Activated CD4-positive, alpha-beta memory T cell treated with anti-CD3 and anti-CD28 coated beads for 36 hours (primary cell): Measurements from ENCODE around the gene DNMBP. TPM values are rescaled to one million over a fixed set of nuclear protein-coding genes. Genes with fewer than 3 reads are reported as not detected.

Source experiments
- CTCF ChIA-PET: fragments of 350-600 bp; sonication (Branson Sonifier 250); formaldehyde crosslinking; loops from one replicate; lab custom pipeline; 2021; ENCODE audit warnings: antibody characterized with exemption, inconsistent platforms; lab: Charles Lee
- POLR2A ChIA-PET: fragments of 350-600 bp; sonication (Branson Sonifier 250); formaldehyde crosslinking; loops from one replicate; lab custom pipeline; 2021; ENCODE audit warnings: antibody characterized with exemption; lab: Charles Lee
- DNase-seq: peaks from one replicate; pipeline ENCODE4 v3.0.0-alpha.2; 2020
- H3K27ac Mint-ChIP-seq: one replicate; pipeline ENCODE4 v1.8.0; 2021; ENCODE audit warnings: mixed read lengths
- H3K27me3 Mint-ChIP-seq: one replicate; pipeline ENCODE4 v1.8.0; 2021; ENCODE audit warnings: mixed read lengths
- H3K36me3 Mint-ChIP-seq: one replicate; pipeline ENCODE4 v1.8.0; 2021; ENCODE audit warnings: mixed read lengths
- H3K4me1 Mint-ChIP-seq: one replicate; pipeline ENCODE4 v1.8.0; 2021; ENCODE audit warnings: low read depth, mixed read lengths
- H3K4me3 Mint-ChIP-seq: one replicate; pipeline ENCODE4 v1.8.0; 2021; ENCODE audit warnings: mild to moderate bottlenecking, mixed read lengths
- H3K9me3 Mint-ChIP-seq: one replicate; pipeline ENCODE4 v1.8.0; 2021; ENCODE audit warnings: mixed read lengths
- intact Hi-C: fragments of 100-400 bp; cut with micrococcal nuclease; formaldehyde crosslinking; loops from one replicate; pipeline ENCODE4 v1.15.1; 2023
- total RNA-seq, 2 experiments: library from RNA; stranded (reverse); gene quantifications; one replicate each; pipeline ENCODE4 v1.2.3, GENCODE V29; 2021

Gene DNMBP
- total RNA-seq = 1 to 10 TPM; 2.1 to 2.2 TPM

GRCh38 chr10:100009793-100010676, at the start of gene DNMBP:
TSS of gene DNMBP (minus strand) at chr10:100009947. CDS start at chr10:99972124, 37,823 bp downstream.
- intact Hi-C loops = loop anchor here (5.0 to 10.0 kb wide), 2 partner anchors 163 to 175 kb away; partner anchors contain the start of gene ERLIN1
- DNase-seq = peak; percentile 86
- H3K9me3 Mint-ChIP-seq = no peaks in the 10 kb centered on the region
- ChIA-PET POLR2A (interaction anchor here (1.0 kb wide), 1 partner anchor 351 kb away, joined by 3 read pairs; the partner anchor contains the start of gene ENTPD7), CTCF (interaction anchor here (0.6 to 9.8 kb wide), 36 partner anchors 8 to 1543 kb away, joined by 3 to 119 read pairs (median 4); partner anchors contain the start of genes COX15 and CUTC)
- H3K4me3 Mint-ChIP-seq = peak within 1 kb of the TSS; percentile 86
- H3K27me3 Mint-ChIP-seq = peaks cover 10% of the 10 kb centered on the region
- no peak within 1 kb of the TSS for H3K27ac Mint-ChIP-seq
- peaks cover 46% of the 10 kb centered on the region for H3K4me1 Mint-ChIP-seq
- no peaks in the 10 kb centered on the region for H3K36me3 Mint-ChIP-seq

DNA sequence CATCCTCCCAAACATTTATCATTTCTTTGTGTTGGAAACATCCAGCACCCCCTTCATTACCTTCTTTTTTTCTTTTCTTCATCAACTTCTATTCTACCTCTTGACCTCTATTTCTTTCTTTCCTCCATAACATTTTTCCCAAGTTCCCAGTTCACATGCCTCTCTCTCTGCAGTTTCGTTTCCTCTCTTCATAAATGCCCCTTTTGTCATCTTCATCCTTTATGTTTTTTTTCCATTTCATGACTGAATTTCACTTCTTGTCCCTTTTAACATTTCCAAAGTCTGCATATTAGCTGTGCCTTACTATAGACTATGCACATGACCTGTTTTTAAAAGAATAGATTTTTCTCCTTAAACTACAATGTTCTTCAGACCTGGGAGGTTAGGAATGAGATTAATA, 48.2 kb upstream of the DNMBP start:
- CTCF ChIA-PET = interaction anchor here (0.8 to 1.2 kb wide), 2 partner anchors 12 to 18 kb away, joined by 3 to 4 read pairs; no protein-coding TSS in a partner anchor
- intact Hi-C loops = no loop called here

DNA sequence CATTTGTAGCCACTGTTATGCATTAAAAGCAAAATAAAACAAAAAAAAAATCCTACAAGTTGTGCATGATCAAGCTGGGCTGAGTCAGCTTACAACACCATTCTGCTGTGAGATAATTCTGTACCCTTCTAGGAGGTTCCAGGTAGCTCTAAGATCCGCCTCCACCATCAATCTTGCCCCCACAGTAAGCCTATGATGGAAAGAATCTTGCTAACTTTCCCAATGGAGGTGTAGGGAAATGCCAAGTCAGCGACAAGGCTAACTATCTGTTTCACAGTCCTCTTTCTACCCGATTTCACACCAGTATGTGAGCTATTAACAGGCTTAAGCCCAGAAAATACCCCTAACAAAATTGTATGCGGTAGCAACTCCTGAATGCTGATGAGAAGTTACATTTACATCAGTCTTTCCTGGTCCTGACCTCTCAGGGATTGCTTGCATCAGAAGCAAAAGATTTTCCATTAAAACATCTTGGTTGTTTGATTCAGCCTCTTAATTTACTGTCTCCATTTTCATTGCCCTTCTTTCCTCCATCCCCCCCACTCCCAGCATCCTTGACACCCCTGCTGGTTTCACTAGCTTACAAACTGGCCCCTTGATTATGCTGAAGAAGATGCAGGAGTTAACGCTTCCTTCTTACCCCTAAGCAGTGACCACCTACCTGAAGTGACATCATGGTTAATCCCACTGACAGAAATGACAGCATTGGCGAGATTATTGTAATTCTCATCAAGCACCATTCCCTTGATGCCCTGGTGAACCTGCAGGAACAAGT, 44.1 kb upstream of the DNMBP start:
- H3K4me3 Mint-ChIP-seq = no peak overlapping the region
- H3K27me3 Mint-ChIP-seq = peaks cover 10% of the 10 kb centered on the region
- no peak for DNase-seq
- H3K9me3 Mint-ChIP-seq = peaks cover 7% of the 10 kb centered on the region
- CTCF ChIA-PET = interaction anchor here (0.7 to 2.2 kb wide), 2 partner anchors 23 to 208 kb away, joined by 3 to 13 read pairs; no protein-coding TSS in a partner anchor
- intact Hi-C loops = no loop called here
- POLR2A ChIA-PET = no interaction called here
- no peaks in the 10 kb centered on the region for H3K36me3 Mint-ChIP-seq
- no peaks in the 10 kb centered on the region for H3K4me1 Mint-ChIP-seq
- no peak overlapping the region for H3K27ac Mint-ChIP-seq

More for the DNA sequence above, 48.2 kb upstream of the DNMBP start:
- POLR2A ChIA-PET = no interaction called here
- peaks cover 7% of the 10 kb centered on the region for H3K9me3 Mint-ChIP-seq
- no peak for DNase-seq
- no peaks in the 10 kb centered on the region for H3K36me3 Mint-ChIP-seq
- H3K4me3 Mint-ChIP-seq = no peak overlapping the region
- H3K4me1 Mint-ChIP-seq = no peaks in the 10 kb centered on the region
- H3K27me3 Mint-ChIP-seq = peaks cover 14% of the 10 kb centered on the region
- no peak overlapping the region for H3K27ac Mint-ChIP-seq

DNA sequence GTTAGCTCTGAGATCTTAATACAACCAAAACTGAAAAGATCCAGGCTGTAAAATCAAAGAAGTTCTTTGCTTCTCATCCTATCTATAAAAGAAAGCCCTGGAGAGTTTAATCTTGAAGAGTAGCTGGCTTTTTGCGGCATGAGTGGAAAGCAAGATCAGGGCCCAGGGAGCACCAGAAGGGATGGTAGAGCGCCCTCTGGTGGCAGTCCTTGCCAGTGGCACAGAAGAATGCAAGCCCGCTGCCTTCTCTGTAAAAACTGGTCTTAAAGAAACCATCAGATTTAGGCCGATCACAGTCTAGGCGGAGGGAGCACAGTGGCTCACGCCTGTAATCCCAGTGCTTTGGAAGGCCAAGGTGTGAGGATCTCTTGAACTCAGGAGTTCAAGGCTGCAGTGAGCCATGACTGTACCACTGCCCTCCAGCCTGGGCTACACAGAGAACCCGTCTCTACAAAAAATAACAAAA, 36.3 kb upstream of the DNMBP start:
- H3K9me3 Mint-ChIP-seq = no peaks in the 10 kb centered on the region
- CTCF ChIA-PET = interaction anchor here (0.6 to 10.1 kb wide), 51 partner anchors 8 to 246 kb away, joined by 3 to 282 read pairs (median 4); partner anchors contain the start of gene DNMBP

GRCh38 chr10:100045592-100045991, 35.8 kb upstream of the DNMBP start:
- no peaks in the 10 kb centered on the region for H3K9me3 Mint-ChIP-seq
- peaks cover 3% of the 10 kb centered on the region for H3K4me1 Mint-ChIP-seq
- H3K36me3 Mint-ChIP-seq = no peaks in the 10 kb centered on the region
- DNase-seq = no peak
- POLR2A ChIA-PET = interaction anchor here (1.1 kb wide), 1 partner anchor 200 kb away, joined by 3 read pairs; no protein-coding TSS in a partner anchor
- no peak overlapping the region for H3K4me3 Mint-ChIP-seq
- CTCF ChIA-PET = interaction anchor here (0.6 to 10.1 kb wide), 51 partner anchors 8 to 246 kb away, joined by 3 to 282 read pairs (median 4); partner anchors contain the start of gene DNMBP
- intact Hi-C loops = no loop called here
- H3K27ac Mint-ChIP-seq = no peak overlapping the region
- H3K27me3 Mint-ChIP-seq = no peaks in the 10 kb centered on the region

More for the DNA sequence above, 36.3 kb upstream of the DNMBP start:
- POLR2A ChIA-PET = interaction anchor here (1.1 kb wide), 1 partner anchor 200 kb away, joined by 3 read pairs; no protein-coding TSS in a partner anchor
- peak; percentile 87 for DNase-seq
- intact Hi-C loops = loop anchor here (1.0 kb wide), 1 partner anchor 200 kb away; no protein-coding TSS in a partner anchor
- H3K27ac Mint-ChIP-seq = no peak overlapping the region
- no peaks in the 10 kb centered on the region for H3K36me3 Mint-ChIP-seq
- H3K4me3 Mint-ChIP-seq = no peak overlapping the region
- peaks cover 3% of the 10 kb centered on the region for H3K4me1 Mint-ChIP-seq
- no peaks in the 10 kb centered on the region for H3K27me3 Mint-ChIP-seq

DNA sequence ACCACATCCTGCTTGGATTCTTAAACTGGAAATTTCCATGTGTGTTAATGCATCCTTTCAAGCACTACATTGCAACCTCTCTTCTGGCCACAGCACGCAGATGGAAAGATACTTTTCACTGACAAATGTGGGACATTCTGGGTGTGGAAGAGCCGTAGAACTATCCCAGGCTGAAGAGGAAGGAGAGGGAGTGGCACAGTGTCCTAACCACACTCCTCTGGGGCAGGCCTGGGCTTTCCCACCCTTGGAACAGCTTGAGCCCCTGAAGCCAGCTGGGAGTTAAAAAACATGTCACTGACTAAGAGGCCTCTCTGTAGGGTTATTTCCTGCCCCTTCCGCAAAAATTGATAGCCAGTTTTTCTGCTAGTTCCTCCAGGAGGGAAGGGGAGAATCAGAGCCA, 34.0 kb upstream of the DNMBP start:
- Mint-ChIP-seq H3K4me1 (peaks cover 3% of the 10 kb centered on the region), H3K4me3 (no peak overlapping the region), H3K9me3 (no peaks in the 10 kb centered on the region), H3K36me3 (no peaks in the 10 kb centered on the region), H3K27me3 (peaks cover under 1% of the 10 kb centered on the region), H3K27ac (no peak overlapping the region)
- no peak for DNase-seq
- CTCF ChIA-PET = interaction anchor here (3.4 to 10.1 kb wide), 2 partner anchors 189 to 197 kb away, joined by 30 to 282 read pairs; no protein-coding TSS in a partner anchor
- intact Hi-C loops = no loop called here
- POLR2A ChIA-PET = interaction anchor here (0.6 kb wide), 1 partner anchor 38 kb away, joined by 3 read pairs; no protein-coding TSS in a partner anchor

DNA sequence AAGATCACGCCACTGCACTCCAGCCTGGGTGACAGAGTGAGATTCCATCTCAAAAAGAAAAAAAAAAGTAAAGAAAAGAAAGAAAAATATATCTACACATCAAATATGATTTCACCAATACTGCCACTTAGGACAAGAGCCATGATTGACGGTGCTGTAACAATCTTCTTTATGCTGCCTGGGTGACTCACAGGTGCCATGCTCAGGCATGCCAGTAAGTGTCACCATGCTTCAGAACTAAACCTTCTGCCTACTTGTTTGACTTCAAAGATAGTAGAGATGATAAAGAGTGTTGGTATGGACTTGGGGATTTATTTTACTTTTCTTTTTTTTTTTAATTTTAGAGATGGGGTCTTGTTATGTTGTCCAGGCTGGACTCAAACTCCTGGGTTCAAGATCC, 33.6 kb upstream of the DNMBP start:
- peaks cover 3% of the 10 kb centered on the region for H3K4me1 Mint-ChIP-seq

GRCh38 chr10:100041306-100042002, 31.7 kb upstream of the DNMBP start:
- ChIA-PET CTCF (interaction anchor here (0.7 to 2.7 kb wide), 2 partner anchors 32 to 196 kb away, joined by 4 to 13 read pairs; partner anchors contain the start of gene DNMBP), POLR2A (interaction anchor here (0.6 kb wide), 1 partner anchor 15 kb away, joined by 7 read pairs; no protein-coding TSS in a partner anchor)
- no peak overlapping the region for H3K27ac Mint-ChIP-seq
- DNase-seq = no peak
- no peaks in the 10 kb centered on the region for H3K9me3 Mint-ChIP-seq
- H3K36me3 Mint-ChIP-seq = no peaks in the 10 kb centered on the region
- intact Hi-C loops = no loop called here
- no peak overlapping the region for H3K4me3 Mint-ChIP-seq
- peaks cover 8% of the 10 kb centered on the region for H3K27me3 Mint-ChIP-seq
- peaks cover 3% of the 10 kb centered on the region for H3K4me1 Mint-ChIP-seq

More for the DNA sequence above, 33.6 kb upstream of the DNMBP start:
- intact Hi-C loops = no loop called here
- Mint-ChIP-seq H3K4me3 (no peak overlapping the region), H3K27me3 (peaks cover 3% of the 10 kb centered on the region), H3K27ac (no peak overlapping the region), H3K36me3 (no peaks in the 10 kb centered on the region), H3K9me3 (no peaks in the 10 kb centered on the region)
- ChIA-PET POLR2A (no interaction called here), CTCF (interaction anchor here (10.1 kb wide), 1 partner anchor 196 kb away, joined by 282 read pairs; no protein-coding TSS in a partner anchor)
- peak; percentile 54 for DNase-seq

- POLR2A ChIA-PET = no interaction called here
- no peak overlapping the region for H3K4me3 Mint-ChIP-seq
- no peaks in the 10 kb centered on the region for H3K9me3 Mint-ChIP-seq
- peaks cover 11% of the 10 kb centered on the region for H3K27me3 Mint-ChIP-seq
- no peak for DNase-seq
- H3K36me3 Mint-ChIP-seq = no peaks in the 10 kb centered on the region
- H3K27ac Mint-ChIP-seq = no peak overlapping the region
- CTCF ChIA-PET = interaction anchor here (1.5 to 2.3 kb wide), 2 partner anchors 7 to 193 kb away, joined by 5 to 9 read pairs; no protein-coding TSS in a partner anchor
- intact Hi-C loops = no loop called here
- H3K4me1 Mint-ChIP-seq = peaks cover under 1% of the 10 kb centered on the region
These were observed 28.9 kb upstream of the DNMBP start for GRCh38 chr10:100038561-100039071.

- H3K27me3 Mint-ChIP-seq = peaks cover 11% of the 10 kb centered on the region
- POLR2A ChIA-PET = no interaction called here
- CTCF ChIA-PET = interaction anchor here (1.5 to 2.3 kb wide), 2 partner anchors 8 to 192 kb away, joined by 5 to 9 read pairs; no protein-coding TSS in a partner anchor
- H3K4me1 Mint-ChIP-seq = no peaks in the 10 kb centered on the region
- no peak for DNase-seq
- H3K36me3 Mint-ChIP-seq = no peaks in the 10 kb centered on the region
- H3K4me3 Mint-ChIP-seq = no peak overlapping the region
- no peaks in the 10 kb centered on the region for H3K9me3 Mint-ChIP-seq
- H3K27ac Mint-ChIP-seq = no peak overlapping the region
- intact Hi-C loops = no loop called here
These were observed 28.1 kb upstream of the DNMBP start for GRCh38 chr10:100037758-100038315.
